ENCODE measurements around the gene JOSD2.

JOSD2 gene

GRCh38 chr19:50485284-50485955 lies 25.6 kb downstream of the JOSD2 start:
- no peak for DNase-seq (ENCODE audit: low read depth in 1 of 2, low spot score in 1 of 2)
- Histone ChIP-seq H3K27me3 (ENCODE audit: insufficient read depth, poor library complexity, severe bottlenecking) (peaks cover 2% of the 10 kb centered on the region), H3K27ac (replicated peaks) (no peak overlapping the region), H3K4me3 (replicated peaks; ENCODE audit: insufficient read depth, low read length) (no peak overlapping the region)
- TF ChIP-seq, protein P1, sequence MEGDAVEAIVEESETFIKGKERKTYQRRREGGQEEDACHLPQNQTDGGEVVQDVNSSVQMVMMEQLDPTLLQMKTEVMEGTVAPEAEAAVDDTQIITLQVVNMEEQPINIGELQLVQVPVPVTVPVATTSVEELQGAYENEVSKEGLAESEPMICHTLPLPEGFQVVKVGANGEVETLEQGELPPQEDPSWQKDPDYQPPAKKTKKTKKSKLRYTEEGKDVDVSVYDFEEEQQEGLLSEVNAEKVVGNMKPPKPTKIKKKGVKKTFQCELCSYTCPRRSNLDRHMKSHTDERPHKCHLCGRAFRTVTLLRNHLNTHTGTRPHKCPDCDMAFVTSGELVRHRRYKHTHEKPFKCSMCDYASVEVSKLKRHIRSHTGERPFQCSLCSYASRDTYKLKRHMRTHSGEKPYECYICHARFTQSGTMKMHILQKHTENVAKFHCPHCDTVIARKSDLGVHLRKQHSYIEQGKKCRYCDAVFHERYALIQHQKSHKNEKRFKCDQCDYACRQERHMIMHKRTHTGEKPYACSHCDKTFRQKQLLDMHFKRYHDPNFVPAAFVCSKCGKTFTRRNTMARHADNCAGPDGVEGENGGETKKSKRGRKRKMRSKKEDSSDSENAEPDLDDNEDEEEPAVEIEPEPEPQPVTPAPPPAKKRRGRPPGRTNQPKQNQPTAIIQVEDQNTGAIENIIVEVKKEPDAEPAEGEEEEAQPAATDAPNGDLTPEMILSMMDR (IDR thresholded peaks at IDR 0.05; ENCODE audit: insufficient read depth, low read length) = no peak
- TF ChIP-seq SPI1 (IDR thresholded peaks at IDR 0.05; ENCODE audit: borderline replicate concordance, low read depth) (no peak), REST (IDR thresholded peaks at IDR 0.05; ENCODE audit: insufficient replicate concordance, low read depth) (no peak), POLR2AphosphoS5 (IDR thresholded peaks at IDR 0.05; ENCODE audit: low read depth) (no peak), GABPA (IDR thresholded peaks at IDR 0.05; ENCODE audit: low read depth) (no peak)

- TF ChIP-seq SPI1 (IDR thresholded peaks at IDR 0.05; ENCODE audit: borderline replicate concordance, low read depth) (no peak), REST (IDR thresholded peaks at IDR 0.05; ENCODE audit: insufficient replicate concordance, low read depth) (no peak), POLR2AphosphoS5 (IDR thresholded peaks at IDR 0.05; ENCODE audit: low read depth) (no peak), GABPA (IDR thresholded peaks at IDR 0.05; ENCODE audit: low read depth) (no peak)
- TF ChIP-seq, protein P1 (IDR thresholded peaks at IDR 0.05; ENCODE audit: insufficient read depth, low read length) = no peak
- no peak for DNase-seq (ENCODE audit: low read depth in 1 of 2, low spot score in 1 of 2)
- H3K27me3 ChIP-seq (ENCODE audit: insufficient read depth, poor library complexity, severe bottlenecking) = no peaks in the 10 kb centered on the region
- no peak overlapping the region for H3K27ac ChIP-seq (replicated peaks)
- no peak overlapping the region for H3K4me3 ChIP-seq (replicated peaks; ENCODE audit: insufficient read depth, low read length)
Measured at GRCh38 chr19:50482916-50483315, 28.1 kb downstream of the JOSD2 start.

DNA sequence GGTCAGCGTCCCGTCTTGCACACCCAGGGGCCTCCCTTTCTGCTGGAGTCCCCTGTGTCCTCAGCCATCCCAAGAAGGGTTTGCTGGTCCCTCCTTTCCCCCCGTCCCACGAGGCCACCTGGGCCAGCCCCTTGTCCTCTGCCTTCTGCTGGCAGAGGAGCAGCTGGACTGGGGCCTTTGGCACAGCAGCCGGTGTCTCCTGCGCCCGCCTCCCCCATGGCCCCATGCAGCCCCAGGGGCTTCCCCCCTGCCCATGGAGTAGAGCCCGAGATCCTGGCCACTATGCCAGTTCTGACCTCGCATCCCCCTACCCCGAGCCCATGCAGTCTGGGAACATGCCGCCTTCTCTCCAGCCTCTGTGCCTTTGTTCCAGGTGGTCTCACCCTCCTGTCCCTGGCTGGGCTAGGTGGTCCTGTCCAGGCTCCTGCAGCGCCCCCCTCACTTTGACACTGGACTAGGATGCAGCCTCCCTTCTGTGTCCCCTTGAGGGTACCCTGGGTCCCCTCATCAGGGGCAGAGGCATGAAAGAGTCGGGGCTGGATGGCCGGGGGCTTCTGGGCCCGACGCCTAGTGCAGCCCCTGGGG lies 28.6 kb downstream of the JOSD2 start:
- TF ChIP-seq GABPA (IDR thresholded peaks at IDR 0.05; ENCODE audit: low read depth) (no peak), POLR2AphosphoS5 (IDR thresholded peaks at IDR 0.05; ENCODE audit: low read depth) (no peak), REST (IDR thresholded peaks at IDR 0.05; ENCODE audit: insufficient replicate concordance, low read depth) (no peak), SPI1 (IDR thresholded peaks at IDR 0.05; ENCODE audit: borderline replicate concordance, low read depth) (no peak)
- TF ChIP-seq, protein P1 (IDR thresholded peaks at IDR 0.05; ENCODE audit: insufficient read depth, low read length) = no peak
- DNase-seq (ENCODE audit: low read depth in 1 of 2, low spot score in 1 of 2) = no peak
- Histone ChIP-seq H3K27ac (replicated peaks) (no peak overlapping the region), H3K27me3 (ENCODE audit: insufficient read depth, poor library complexity, severe bottlenecking) (no peaks in the 10 kb centered on the region), H3K4me3 (replicated peaks; ENCODE audit: insufficient read depth, low read length) (no peak overlapping the region)

Measured in HL-60 (cell line).